ENCODE data around the gene ZNF90. TPM values are rescaled to one million over a fixed set of nuclear protein-coding genes. Genes with fewer than 3 reads are reported as not detected.

ZNF90 gene
- total and polyA plus RNA-seq, 2 experiments from 2014 or later, result 102 to 122 TPM

- TF ChIP-seq ZNF462 (CRISPR knock-in tag; IDR thresholded peaks at IDR 0.05), result no peak
- no peak for TF ChIP-seq NANOG (IDR thresholded peaks at IDR 0.05; ENCODE audit: borderline replicate concordance)
- no peak for TF ChIP-seq REST (IDR thresholded peaks at IDR 0.05; ENCODE audit: unreplicated experiment)
- TF ChIP-seq ETS1 (IDR thresholded peaks at IDR 0.05), result no peak
- TF ChIP-seq CREB1 (CRISPR knock-in tag; IDR thresholded peaks at IDR 0.05; ENCODE audit: low read depth), result no peak
Observed at GRCh38 chr19:20070691-20071090, 7.1 kb upstream of the ZNF90 start (continued).

Data from GM23338 (cell line).